Neural progenitor cell (in vitro differentiated cells): ENCODE measurements around the gene LITAFD. TPM values are rescaled to one million over a fixed set of nuclear protein-coding genes. Genes with fewer than 3 reads are reported as not detected.
A peak's percentile ranks its signal among the peaks of the same experiment; 100 is the strongest.
"Not testable (repeated sequence)": the region's sequence is repeated elsewhere in the genome, so short reads cannot be mapped to it uniquely, and the experiment has no call there.

Experiments
- DNase-seq: peaks from one replicate; pipeline ENCODE4 v3.0.0-alpha.2; 2016; ENCODE audit warnings: low spot score
- H2AFZ ChIP-seq: fragments of 200-600 bp; sonication (generic); replicated peaks from 2 replicates; pipeline ENCODE4 v1.6.1; 2016; ENCODE audit warnings: antibody characterized with exemption
- H3F3A ChIP-seq: fragments of 200-600 bp; sonication (generic); 2 replicates; pipeline ENCODE4 v1.6.1; 2016; ENCODE audit warnings: antibody characterized with exemption, low read depth
- H3K27ac ChIP-seq: fragments of 200-600 bp; sonication (generic); 2 replicates; pipeline ENCODE4 v1.5.1; 2016; ENCODE audit warnings: mild to moderate bottlenecking
- H3K27me3 ChIP-seq: fragments of 200-600 bp; sonication (generic); 2 replicates; pipeline ENCODE4 v1.6.1; 2016; ENCODE audit warnings: mild to moderate bottlenecking, moderate library complexity
- H3K36me3 ChIP-seq: fragments of 200-600 bp; sonication (generic); 2 replicates; pipeline ENCODE4 v1.5.1; 2016
- H3K4me1 ChIP-seq: fragments of 200-600 bp; sonication (generic); 2 replicates; pipeline ENCODE4 v1.6.1; 2016; ENCODE audit warnings: mixed run types
- H3K4me2 ChIP-seq: fragments of 200-600 bp; sonication (generic); 2 replicates; pipeline ENCODE4 v1.6.1; 2016
- H3K4me3 ChIP-seq: fragments of 200-600 bp; sonication (generic); 2 replicates; pipeline ENCODE4 v1.5.1; 2016
- H3K79me2 ChIP-seq: fragments of 200-600 bp; sonication (generic); 2 replicates; pipeline ENCODE4 v1.6.1; 2016; ENCODE audit warnings: low read depth
- H3K9ac ChIP-seq: fragments of 200-600 bp; sonication (generic); 2 replicates; pipeline ENCODE4 v1.6.1; 2016
- H3K9me3 ChIP-seq: fragments of 200-600 bp; sonication (generic); 2 replicates; pipeline ENCODE4 v1.5.1; 2016; ENCODE audit warnings: low read depth
- H4K20me1 ChIP-seq: fragments of 200-600 bp; sonication (generic); 2 replicates; pipeline ENCODE4 v1.6.1; 2016; ENCODE audit warnings: low read depth
- H3K27ac Mint-ChIP-seq: 3 replicates; pipeline ENCODE4 v1.8.0; 2021; ENCODE audit warnings: mixed read lengths
- H3K27me3 Mint-ChIP-seq: 2 replicates; pipeline ENCODE4 v1.8.0; 2022; ENCODE audit warnings: low read depth, mild to moderate bottlenecking, inconsistent platforms, moderate library complexity, mixed read lengths; ENCODE audit not compliant: insufficient read depth
- H3K36me3 Mint-ChIP-seq: 3 replicates; pipeline ENCODE4 v1.8.0; 2021; ENCODE audit warnings: mixed read lengths
- H3K4me1 Mint-ChIP-seq: 3 replicates; pipeline ENCODE4 v1.8.0; 2021; ENCODE audit warnings: mixed read lengths
- H3K4me3 Mint-ChIP-seq: 3 replicates; pipeline ENCODE4 v1.8.0; 2021; ENCODE audit warnings: mild to moderate bottlenecking, moderate library complexity, mixed read lengths
- H3K9me3 Mint-ChIP-seq: 3 replicates; pipeline ENCODE4 v1.8.0; 2020; ENCODE audit warnings: mixed read lengths
- CTCF ChIP-seq: fragments of 200-600 bp; sonication (generic); IDR thresholded peaks from 2 replicates; pipeline ENCODE4 v1.5.1; 2017; ENCODE audit warnings: antibody characterized with exemption, mild to moderate bottlenecking
- EZH2 ChIP-seq: fragments of 200-600 bp; sonication (generic); IDR thresholded peaks from 2 replicates; pipeline ENCODE4 v1.6.1; 2017; ENCODE audit warnings: antibody characterized with exemption, mild to moderate bottlenecking, moderate library complexity
- EZH2phosphoT487 ChIP-seq: fragments of 200-600 bp; sonication (generic); IDR thresholded peaks from 2 replicates; pipeline ENCODE4 v1.6.1; 2017; ENCODE audit warnings: antibody characterized with exemption
- total RNA-seq: library from RNA; depleted of rRNA; stranded (reverse); fragments of >200 nt; gene quantifications from 2 replicates; pipeline ENCODE4 v1.2.3, GENCODE V29; 2015; ENCODE audit warnings: low replicate concordance

The LITAFD gene
- not detected in 2 replicates for total RNA-seq

DNA sequence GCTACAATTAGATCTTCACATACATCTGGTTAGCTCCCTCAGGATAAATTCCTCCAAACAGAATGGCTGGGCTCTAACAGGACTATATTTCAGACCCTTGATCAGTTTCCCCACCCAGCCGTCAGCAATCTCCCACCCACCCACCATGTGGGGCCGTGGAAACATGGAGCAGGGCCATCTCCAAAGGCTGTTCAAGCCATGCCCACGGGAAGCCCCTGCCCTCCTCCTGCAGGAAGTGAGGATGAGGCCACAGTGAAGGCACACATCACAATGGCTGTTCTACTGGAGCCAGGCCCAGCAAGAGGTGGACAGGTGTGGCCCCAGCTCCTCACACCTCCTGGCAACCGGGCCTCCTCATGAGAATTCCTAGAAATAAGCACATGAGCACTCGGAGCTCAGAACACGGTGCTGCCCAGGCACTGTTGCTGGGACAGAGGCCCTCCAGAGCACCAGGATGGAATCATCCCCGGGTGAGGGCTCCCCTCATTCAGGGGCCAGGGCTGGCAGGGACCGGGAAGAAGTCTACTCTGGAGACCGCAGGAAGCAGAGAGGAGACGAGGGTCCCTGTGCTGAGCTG, at the start of gene LITAFD:
Gene LITAFD (plus strand): TSS at position 311 of the 577 bp plus-strand sequence. CDS start 2,005 bp downstream, outside the sequence.
- Histone ChIP-seq H4K20me1 (peaks cover 15% of the 10 kb centered on the region), H3K27me3 (no peaks in the 10 kb centered on the region), H3K27ac (no peak within 1 kb of the TSS), H3K79me2 (no peaks in the 10 kb centered on the region), H3K36me3 (no peaks in the 10 kb centered on the region), H3K9ac (no peak within 1 kb of the TSS), H3K4me1 (peaks cover 8% of the 10 kb centered on the region), H3K9me3 (no peaks in the 10 kb centered on the region), H2AFZ (no peak within 1 kb of the TSS), H3K4me2 (no peak within 1 kb of the TSS), H3K4me3 (no peak within 1 kb of the TSS), H3F3A (peaks cover 10% of the 10 kb centered on the region)
- DNase-seq = no peak
- TF ChIP-seq CTCF (no peak), EZH2phosphoT487 (no peak), EZH2 (no peak)
- Mint-ChIP-seq H3K27me3 (peaks cover 9% of the 10 kb centered on the region), H3K9me3 (no peaks in the 10 kb centered on the region), H3K4me3 (no peak within 1 kb of the TSS), H3K4me1 (peaks cover 16% of the 10 kb centered on the region), H3K36me3 (peaks cover 3% of the 10 kb centered on the region), H3K27ac (peak within 1 kb of the TSS; percentile 42)

- Histone ChIP-seq H3K9me3 (no peaks in the 10 kb centered on the region), H4K20me1 (no peaks in the 10 kb centered on the region), H3F3A (peaks cover 44% of the 10 kb centered on the region), H3K36me3 (no peaks in the 10 kb centered on the region), H2AFZ (no peak overlapping the region), H3K27me3 (no peaks in the 10 kb centered on the region), H3K27ac (peak overlapping the region; percentile 93), H3K4me1 (peaks cover 26% of the 10 kb centered on the region), H3K79me2 (peaks cover 4% of the 10 kb centered on the region), H3K4me3 (no peak overlapping the region), H3K4me2 (peak overlapping the region; percentile 65), H3K9ac (no peak overlapping the region)
- DNase-seq = no peak
- H3K4me3 Mint-ChIP-seq = peak overlapping the region; percentile 54
- peak overlapping the region; percentile 92 for H3K27ac Mint-ChIP-seq
- peaks cover 22% of the 10 kb centered on the region for H3K4me1 Mint-ChIP-seq
- H3K27me3 Mint-ChIP-seq = peaks cover 2% of the 10 kb centered on the region
- TF ChIP-seq CTCF = no peak
- TF ChIP-seq EZH2 = no peak
- no peaks in the 10 kb centered on the region for H3K9me3 Mint-ChIP-seq
- H3K36me3 Mint-ChIP-seq = peaks cover 14% of the 10 kb centered on the region
These were observed 49.4 kb upstream of the LITAFD start for GRCh38 chr16:8832717-8833105.

- Histone ChIP-seq H3K27ac (peak overlapping the region; percentile 3), H3K4me1 (peaks cover 25% of the 10 kb centered on the region), H3K79me2 (peaks cover 18% of the 10 kb centered on the region), H3F3A (peaks cover 20% of the 10 kb centered on the region), H3K4me2 (peak overlapping the region; percentile 50)
- H3K27ac Mint-ChIP-seq, H3K4me3 Mint-ChIP-seq, H3K36me3 ChIP-seq, H3K9me3 ChIP-seq, H3K27me3 ChIP-seq, H3K4me3 ChIP-seq, H4K20me1 ChIP-seq, H3K9ac ChIP-seq, H3K36me3 Mint-ChIP-seq, H3K27me3 Mint-ChIP-seq, H3K9me3 Mint-ChIP-seq, H2AFZ ChIP-seq: not testable (repeated sequence)
- DNase-seq = peak; percentile 26
- H3K4me1 Mint-ChIP-seq = peaks cover 14% of the 10 kb centered on the region
These were observed 45.4 kb upstream of the LITAFD start for GRCh38 chr16:8836797-8837196.

- not testable (repeated sequence) for H3K27me3 ChIP-seq, H3K4me3 ChIP-seq, DNase-seq, H3K9me3 ChIP-seq, H3K27me3 Mint-ChIP-seq, H3K4me3 Mint-ChIP-seq, H3K27ac ChIP-seq, H2AFZ ChIP-seq, H3K27ac Mint-ChIP-seq, H3K9ac ChIP-seq, H3K9me3 Mint-ChIP-seq, H3K36me3 ChIP-seq, H3K36me3 Mint-ChIP-seq, H4K20me1 ChIP-seq
- peaks cover 12% of the 10 kb centered on the region for H3F3A ChIP-seq
- H3K4me1 ChIP-seq = peaks cover 17% of the 10 kb centered on the region
- H3K4me1 Mint-ChIP-seq = peaks cover 12% of the 10 kb centered on the region
- H3K4me2 ChIP-seq = peak overlapping the region; percentile 50
- H3K79me2 ChIP-seq = peaks cover 18% of the 10 kb centered on the region
These were observed 44.6 kb upstream of the LITAFD start for GRCh38 chr16:8837594-8837993.

DNA sequence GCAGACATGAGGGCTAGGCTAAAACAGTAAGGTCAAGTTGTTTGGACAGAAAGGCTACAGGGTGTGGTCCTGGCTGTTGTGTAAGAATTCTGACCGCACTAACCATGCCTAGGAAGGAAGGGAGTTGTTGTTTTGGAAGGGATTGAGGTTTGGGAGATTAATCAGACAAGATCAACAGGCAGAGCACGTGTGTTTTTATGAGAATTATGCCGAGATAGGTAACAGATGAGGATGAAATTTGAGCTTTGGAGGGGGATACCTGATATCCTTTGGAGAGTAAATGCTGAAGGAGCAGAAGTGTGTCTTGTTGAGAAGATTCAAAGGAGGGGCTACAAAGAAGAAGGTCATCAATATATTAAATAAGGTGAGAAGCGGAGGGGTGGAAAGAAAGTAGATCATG, 40.1 kb upstream of the LITAFD start:
- not testable (repeated sequence) for H3K9me3 Mint-ChIP-seq, H3K4me3 ChIP-seq, H4K20me1 ChIP-seq, H3K9me3 ChIP-seq, H3K36me3 ChIP-seq, H2AFZ ChIP-seq, DNase-seq, H3K27me3 ChIP-seq, H3K27me3 Mint-ChIP-seq, H3F3A ChIP-seq, H3K4me1 Mint-ChIP-seq, H3K4me2 ChIP-seq, H3K27ac ChIP-seq, H3K4me3 Mint-ChIP-seq, H3K27ac Mint-ChIP-seq, H3K9ac ChIP-seq
- peaks cover 19% of the 10 kb centered on the region for H3K36me3 Mint-ChIP-seq
- Histone ChIP-seq H3K4me1 (peaks cover 13% of the 10 kb centered on the region), H3K79me2 (peaks cover 33% of the 10 kb centered on the region)

DNA sequence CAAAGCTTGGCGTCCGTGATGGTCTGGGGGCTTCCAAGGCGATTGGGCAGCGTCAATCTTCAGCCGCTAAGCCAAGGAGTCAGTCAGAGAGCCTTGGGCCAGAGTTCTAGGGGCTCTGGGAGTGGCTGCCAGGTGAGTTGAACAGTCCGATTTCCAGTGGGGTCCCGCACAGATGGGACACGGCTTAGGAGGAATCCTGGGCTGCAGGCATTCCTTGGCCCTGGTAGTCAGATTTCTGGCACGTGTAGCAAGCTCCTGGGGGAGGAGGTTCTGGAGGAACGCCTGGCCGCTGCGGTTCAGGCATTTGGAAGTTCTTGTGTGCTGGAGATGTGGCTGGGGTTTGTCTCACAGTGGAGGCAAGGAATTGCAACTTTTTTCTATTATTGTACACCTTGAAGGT, 38.9 kb upstream of the LITAFD start:
- H3K36me3 ChIP-seq, H3K27me3 Mint-ChIP-seq, H2AFZ ChIP-seq, H3K27ac ChIP-seq, H3K4me2 ChIP-seq, H3K4me3 Mint-ChIP-seq, H3K9me3 ChIP-seq, H3K9ac ChIP-seq, H3F3A ChIP-seq, H3K27me3 ChIP-seq, H4K20me1 ChIP-seq, DNase-seq, H3K4me3 ChIP-seq, H3K4me1 Mint-ChIP-seq, H3K4me1 ChIP-seq, H3K27ac Mint-ChIP-seq, H3K9me3 Mint-ChIP-seq: not testable (repeated sequence)
- peaks cover 25% of the 10 kb centered on the region for H3K79me2 ChIP-seq
- H3K36me3 Mint-ChIP-seq = peaks cover 22% of the 10 kb centered on the region
